ENCODE results near the gene FAM78A. TPM values are rescaled to one million over a fixed set of nuclear protein-coding genes. Genes with fewer than 3 reads are reported as not detected.
"Not testable (repeated sequence)": the region's sequence is repeated elsewhere in the genome, so short reads cannot be mapped to it uniquely, and the experiment has no call there.

The FAM78A gene
- total RNA-seq, 1 experiment from 2014 or later, result 31.6 TPM

DNA sequence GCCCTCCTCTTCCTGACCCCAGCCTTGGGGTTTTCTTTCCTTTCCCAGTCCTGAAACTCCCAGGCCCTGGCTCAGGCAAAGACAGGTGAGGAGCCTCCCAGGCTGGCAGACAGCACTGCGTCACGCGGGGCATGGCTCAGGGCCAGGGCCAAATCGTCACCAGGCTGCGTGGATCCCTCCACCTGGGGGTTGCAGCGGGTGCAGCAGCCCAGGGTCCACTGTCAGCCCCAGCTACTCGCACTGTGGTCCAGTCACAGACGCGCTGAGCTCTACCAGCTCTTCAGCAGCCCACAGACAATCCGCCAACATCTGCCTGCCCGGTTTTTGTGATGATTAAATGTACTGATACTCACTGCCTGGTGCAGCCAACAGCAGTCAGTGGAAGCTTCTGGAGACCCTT, 12.1 kb downstream of the FAM78A start:
- Histone ChIP-seq H3K4me1 (ENCODE audit: low read length) (peaks cover 27% of the 10 kb centered on the region), H4K20me1 (ENCODE audit: insufficient read depth, low read depth, low read length) (no peaks in the 10 kb centered on the region), H3K36me3 (ENCODE audit: insufficient read depth, low read length) (no peaks in the 10 kb centered on the region), H3K4me2 (ENCODE audit: low read depth, low read length, poor library complexity, severe bottlenecking) (no peak overlapping the region), H3K4me3 (ENCODE audit: low read length) (no peak overlapping the region), H3K79me2 (ENCODE audit: low read length) (peaks cover 62% of the 10 kb centered on the region), H3K9me3 (ENCODE audit: low read length) (no peaks in the 10 kb centered on the region), H2AFZ (ENCODE audit: low read length) (no peak overlapping the region), H3K9ac (ENCODE audit: low read length) (no peak overlapping the region), H3K27me3 (ENCODE audit: low read length) (no peaks in the 10 kb centered on the region), H3K9me2 (replicated peaks; ENCODE audit: insufficient read depth, low read length) (no peaks in the 10 kb centered on the region), H3K27ac (ENCODE audit: low read length) (no peak overlapping the region)
- DNase-seq, result no peak

DNA sequence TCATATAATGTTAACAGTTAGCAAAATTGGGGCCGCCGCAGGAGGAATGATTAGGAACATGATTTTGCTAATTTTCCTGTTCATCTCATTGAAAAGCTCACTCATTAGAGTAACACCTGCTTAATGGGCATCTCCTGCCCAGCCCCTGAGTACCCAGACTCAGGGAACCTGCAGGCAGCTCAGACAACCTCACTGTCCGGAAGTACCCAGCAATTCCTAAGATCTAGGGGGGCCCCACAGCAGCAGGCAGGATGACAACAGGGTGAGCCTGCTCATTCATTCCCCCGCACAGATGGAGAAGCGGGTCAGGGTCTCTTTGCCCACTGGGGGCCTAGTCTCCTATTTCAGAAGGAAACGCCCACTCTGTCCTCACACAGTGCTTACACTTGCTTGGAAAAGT, 12.6 kb downstream of the FAM78A start:
- no peaks in the 10 kb centered on the region for H3K9me3 ChIP-seq (ENCODE audit: low read length)
- no peak overlapping the region for H3K4me2 ChIP-seq (ENCODE audit: low read depth, low read length, poor library complexity, severe bottlenecking)
- no peaks in the 10 kb centered on the region for H4K20me1 ChIP-seq (ENCODE audit: insufficient read depth, low read depth, low read length)
- no peak overlapping the region for H3K4me3 ChIP-seq (ENCODE audit: low read length)
- no peak overlapping the region for H2AFZ ChIP-seq (ENCODE audit: low read length)
- H3K79me2 ChIP-seq (ENCODE audit: low read length), result peaks cover 57% of the 10 kb centered on the region
- no peak for DNase-seq
- H3K36me3 ChIP-seq (ENCODE audit: insufficient read depth, low read length), result no peaks in the 10 kb centered on the region
- no peaks in the 10 kb centered on the region for H3K9me2 ChIP-seq (replicated peaks; ENCODE audit: insufficient read depth, low read length)
- no peak overlapping the region for H3K27ac ChIP-seq (ENCODE audit: low read length)
- H3K9ac ChIP-seq (ENCODE audit: low read length), result no peak overlapping the region
- peaks cover 22% of the 10 kb centered on the region for H3K4me1 ChIP-seq (ENCODE audit: low read length)
- no peaks in the 10 kb centered on the region for H3K27me3 ChIP-seq (ENCODE audit: low read length)

GRCh38 chr9:131263033-131263343, 13.3 kb downstream of the FAM78A start:
- H3K27ac ChIP-seq (ENCODE audit: low read length); H3K9me2 ChIP-seq (replicated peaks; ENCODE audit: insufficient read depth, low read length); H3K9ac ChIP-seq (ENCODE audit: low read length); H3K36me3 ChIP-seq (ENCODE audit: insufficient read depth, low read length); H3K4me2 ChIP-seq (ENCODE audit: low read depth, low read length, poor library complexity, severe bottlenecking); H4K20me1 ChIP-seq (ENCODE audit: insufficient read depth, low read depth, low read length); DNase-seq; H3K27me3 ChIP-seq (ENCODE audit: low read length); H2AFZ ChIP-seq (ENCODE audit: low read length); H3K9me3 ChIP-seq (ENCODE audit: low read length); H3K4me3 ChIP-seq (ENCODE audit: low read length): not testable (repeated sequence)
- H3K4me1 ChIP-seq (ENCODE audit: low read length), result peaks cover 16% of the 10 kb centered on the region
- H3K79me2 ChIP-seq (ENCODE audit: low read length), result peaks cover 50% of the 10 kb centered on the region

DNA sequence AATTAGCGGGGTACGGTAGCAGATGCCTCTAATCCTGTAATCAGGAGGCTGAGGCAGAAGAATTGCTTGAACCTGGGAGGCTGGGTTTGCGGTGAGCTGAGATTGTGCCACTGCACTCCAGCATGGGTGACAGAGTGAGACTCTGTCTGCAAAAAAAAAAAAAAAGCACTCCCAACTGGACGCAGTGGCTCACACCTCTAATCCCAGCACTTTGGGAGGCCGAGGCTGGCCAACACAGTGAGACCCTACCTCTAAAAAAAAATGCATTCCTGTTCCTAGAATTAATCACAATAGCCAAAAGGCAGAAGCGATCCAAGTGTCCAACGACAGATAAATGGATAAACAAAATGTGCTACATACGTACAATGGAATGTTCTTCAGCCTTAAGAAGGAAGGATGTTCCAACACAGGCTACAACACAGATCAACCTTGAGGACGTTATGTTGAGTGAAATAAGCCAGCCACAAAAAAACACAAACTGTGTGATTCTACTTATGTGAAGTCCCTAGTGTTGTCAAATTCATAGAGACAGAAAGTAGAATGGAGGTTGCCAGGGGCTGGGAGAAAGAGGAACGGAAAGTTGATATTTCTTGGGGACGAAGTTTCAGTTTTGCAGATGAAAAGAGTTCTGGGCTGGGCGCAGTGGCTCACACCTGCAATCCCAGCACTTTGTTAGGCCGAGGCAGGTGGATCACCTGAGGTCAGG, 13.8 kb downstream of the FAM78A start:
- Histone ChIP-seq H3K36me3 (ENCODE audit: insufficient read depth, low read length) (no peaks in the 10 kb centered on the region), H3K4me2 (ENCODE audit: low read depth, low read length, poor library complexity, severe bottlenecking) (no peak overlapping the region)

DNA sequence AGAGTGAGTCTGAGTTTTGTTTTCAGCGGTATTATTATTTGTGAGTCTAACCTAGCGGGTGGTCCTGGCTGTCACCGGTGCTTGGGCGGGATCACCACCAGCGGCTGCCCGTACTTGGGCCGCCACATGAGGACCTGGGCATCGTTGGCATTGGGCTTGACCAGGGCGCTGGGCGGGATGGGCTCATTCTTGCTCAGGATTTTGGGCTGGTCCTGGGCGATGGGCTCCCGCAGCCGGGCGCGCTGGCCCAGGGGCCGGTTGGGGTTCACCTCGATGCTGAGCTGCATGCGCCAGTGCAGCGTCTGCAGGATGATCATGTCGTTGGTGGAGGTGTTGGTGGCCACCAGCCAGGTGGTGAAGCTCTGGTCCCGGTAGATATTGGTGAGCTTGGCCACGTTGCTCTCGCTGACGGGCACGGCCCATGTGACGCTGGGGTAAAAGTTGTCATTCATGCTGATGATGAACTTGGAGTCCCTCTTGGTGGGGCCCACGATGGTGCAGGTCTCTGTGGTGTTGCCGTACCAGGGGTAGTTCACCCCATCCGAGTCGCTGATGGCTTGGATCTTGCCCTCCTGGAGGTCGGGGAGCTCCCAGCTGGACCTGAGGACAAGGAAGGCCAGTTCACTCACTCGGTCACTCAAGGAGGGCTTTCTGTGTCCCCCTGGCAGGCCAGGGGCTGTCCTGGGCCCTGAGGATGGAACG, 15.4 kb downstream of the FAM78A start:
- Histone ChIP-seq H3K9me3 (ENCODE audit: low read length) (no peaks in the 10 kb centered on the region), H3K9ac (ENCODE audit: low read length) (no peak overlapping the region), H3K4me1 (ENCODE audit: low read length) (peaks cover 32% of the 10 kb centered on the region), H3K36me3 (ENCODE audit: insufficient read depth, low read length) (no peaks in the 10 kb centered on the region), H2AFZ (ENCODE audit: low read length) (no peak overlapping the region), H3K4me2 (ENCODE audit: low read depth, low read length, poor library complexity, severe bottlenecking) (no peak overlapping the region), H3K79me2 (ENCODE audit: low read length) (peaks cover 30% of the 10 kb centered on the region), H3K27me3 (ENCODE audit: low read length) (no peaks in the 10 kb centered on the region), H3K4me3 (ENCODE audit: low read length) (no peak overlapping the region), H3K9me2 (replicated peaks; ENCODE audit: insufficient read depth, low read length) (no peaks in the 10 kb centered on the region), H4K20me1 (ENCODE audit: insufficient read depth, low read depth, low read length) (no peaks in the 10 kb centered on the region), H3K27ac (ENCODE audit: low read length) (no peak overlapping the region)
- no peak for DNase-seq

More for the DNA sequence above, 13.8 kb downstream of the FAM78A start:
- Histone ChIP-seq H2AFZ (ENCODE audit: low read length) (no peak overlapping the region), H3K79me2 (ENCODE audit: low read length) (peaks cover 45% of the 10 kb centered on the region), H3K9me3 (ENCODE audit: low read length) (no peaks in the 10 kb centered on the region), H3K27me3 (ENCODE audit: low read length) (no peaks in the 10 kb centered on the region), H3K27ac (ENCODE audit: low read length) (no peak overlapping the region), H3K9me2 (replicated peaks; ENCODE audit: insufficient read depth, low read length) (no peaks in the 10 kb centered on the region), H3K9ac (ENCODE audit: low read length) (no peak overlapping the region), H3K4me3 (ENCODE audit: low read length) (no peak overlapping the region), H3K4me1 (ENCODE audit: low read length) (peaks cover 18% of the 10 kb centered on the region), H4K20me1 (ENCODE audit: insufficient read depth, low read depth, low read length) (no peaks in the 10 kb centered on the region)
- DNase-seq, result no peak

GRCh38 chr9:131259916-131260597, 16.3 kb downstream of the FAM78A start:
- Histone ChIP-seq H3K4me1 (ENCODE audit: low read length) (peaks cover 40% of the 10 kb centered on the region), H3K36me3 (ENCODE audit: insufficient read depth, low read length) (no peaks in the 10 kb centered on the region), H3K27ac (ENCODE audit: low read length) (no peak overlapping the region), H3K9ac (ENCODE audit: low read length) (no peak overlapping the region), H3K27me3 (ENCODE audit: low read length) (no peaks in the 10 kb centered on the region), H2AFZ (ENCODE audit: low read length) (no peak overlapping the region), H3K4me3 (ENCODE audit: low read length) (no peak overlapping the region), H3K4me2 (ENCODE audit: low read depth, low read length, poor library complexity, severe bottlenecking) (no peak overlapping the region), H3K9me3 (ENCODE audit: low read length) (no peaks in the 10 kb centered on the region), H4K20me1 (ENCODE audit: insufficient read depth, low read depth, low read length) (no peaks in the 10 kb centered on the region), H3K79me2 (ENCODE audit: low read length) (peaks cover 22% of the 10 kb centered on the region), H3K9me2 (replicated peaks; ENCODE audit: insufficient read depth, low read length) (no peaks in the 10 kb centered on the region)
- no peak for DNase-seq

DNA sequence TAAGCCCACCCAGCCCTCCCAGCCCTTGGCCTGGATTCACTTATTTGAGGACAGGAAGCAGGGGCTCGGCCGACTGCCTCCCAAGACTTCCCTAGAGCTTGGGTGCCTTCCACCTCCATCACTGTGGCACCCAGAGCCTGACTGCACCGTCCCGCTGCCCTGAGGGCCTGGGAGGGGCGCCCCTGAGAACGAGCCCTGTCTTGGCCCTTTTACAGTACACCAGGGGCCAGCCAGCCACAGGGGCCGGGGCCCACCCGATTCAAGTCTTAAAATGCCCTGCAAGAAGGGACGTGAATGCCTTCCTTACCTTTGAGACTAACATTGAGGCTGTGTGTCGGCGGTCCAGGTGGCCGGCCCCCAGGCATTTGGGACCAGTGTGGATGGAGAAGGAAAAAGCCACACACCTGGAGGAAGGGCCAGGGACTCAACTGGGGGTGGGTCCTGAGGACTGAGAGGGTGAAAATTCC, 16.8 kb downstream of the FAM78A start:
- H3K9me2 ChIP-seq (replicated peaks; ENCODE audit: insufficient read depth, low read length), result no peaks in the 10 kb centered on the region
- H3K79me2 ChIP-seq (ENCODE audit: low read length), result peaks cover 16% of the 10 kb centered on the region
- DNase-seq, result no peak
- peaks cover 46% of the 10 kb centered on the region for H3K4me1 ChIP-seq (ENCODE audit: low read length)
- no peak overlapping the region for H3K4me2 ChIP-seq (ENCODE audit: low read depth, low read length, poor library complexity, severe bottlenecking)
- H3K9ac ChIP-seq (ENCODE audit: low read length), result no peak overlapping the region
- H3K36me3 ChIP-seq (ENCODE audit: insufficient read depth, low read length), result no peaks in the 10 kb centered on the region
- no peak overlapping the region for H3K27ac ChIP-seq (ENCODE audit: low read length)
- H2AFZ ChIP-seq (ENCODE audit: low read length), result no peak overlapping the region
- H4K20me1 ChIP-seq (ENCODE audit: insufficient read depth, low read depth, low read length), result no peaks in the 10 kb centered on the region
- H3K27me3 ChIP-seq (ENCODE audit: low read length), result no peaks in the 10 kb centered on the region
- no peak overlapping the region for H3K4me3 ChIP-seq (ENCODE audit: low read length)
- no peaks in the 10 kb centered on the region for H3K9me3 ChIP-seq (ENCODE audit: low read length)

DNA sequence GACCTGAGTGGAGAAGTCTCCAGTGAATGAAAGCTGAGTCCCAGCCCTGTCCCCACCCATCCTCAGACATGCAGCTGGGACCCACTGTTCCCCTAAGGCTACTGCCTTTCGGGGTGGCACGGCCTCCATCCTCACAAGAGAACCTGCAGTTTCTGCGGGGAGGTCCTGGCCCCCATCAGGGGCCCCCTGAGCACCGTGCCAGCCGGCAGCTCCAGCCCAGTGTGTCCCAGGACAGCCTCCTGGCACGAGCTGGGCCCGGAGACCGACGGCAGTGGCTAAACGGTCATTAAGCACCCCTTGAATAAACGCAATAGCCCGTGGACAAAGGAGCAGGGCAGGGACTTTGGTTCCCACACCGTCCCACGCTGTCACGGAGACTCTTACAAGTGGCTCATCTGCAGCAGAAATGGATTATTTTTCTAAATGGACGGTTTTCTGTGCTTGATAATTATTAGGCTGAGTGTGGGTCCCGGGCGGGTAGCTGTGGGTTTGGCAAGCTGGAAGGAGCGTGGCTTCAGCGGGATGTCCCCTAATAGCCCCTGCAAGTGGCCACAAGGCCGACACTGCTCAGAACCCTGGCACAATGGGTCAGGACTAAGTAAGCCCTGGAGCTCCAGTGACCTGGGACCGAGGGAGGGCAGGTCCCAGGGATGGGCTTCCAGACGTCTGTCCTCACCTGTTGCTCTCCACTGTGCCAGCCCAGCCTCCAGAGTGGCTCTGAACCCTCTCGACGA, 17.4 kb downstream of the FAM78A start:
- H3K9me2 ChIP-seq (replicated peaks; ENCODE audit: insufficient read depth, low read length), result no peaks in the 10 kb centered on the region
- H3K36me3 ChIP-seq (ENCODE audit: insufficient read depth, low read length), result no peaks in the 10 kb centered on the region
- no peak for DNase-seq
- H3K79me2 ChIP-seq (ENCODE audit: low read length), result peaks cover 10% of the 10 kb centered on the region
- H3K9ac ChIP-seq (ENCODE audit: low read length), result no peak overlapping the region
- H3K4me3 ChIP-seq (ENCODE audit: low read length), result no peak overlapping the region
- H4K20me1 ChIP-seq (ENCODE audit: insufficient read depth, low read depth, low read length), result no peaks in the 10 kb centered on the region
- H3K27me3 ChIP-seq (ENCODE audit: low read length), result no peaks in the 10 kb centered on the region
- no peak overlapping the region for H2AFZ ChIP-seq (ENCODE audit: low read length)
- no peak overlapping the region for H3K4me2 ChIP-seq (ENCODE audit: low read depth, low read length, poor library complexity, severe bottlenecking)
- H3K27ac ChIP-seq (ENCODE audit: low read length), result no peak overlapping the region
- H3K9me3 ChIP-seq (ENCODE audit: low read length), result no peaks in the 10 kb centered on the region
- H3K4me1 ChIP-seq (ENCODE audit: low read length), result peaks cover 47% of the 10 kb centered on the region
